GM18951 (cell line): ENCODE data around the gene EIF4G3.

Experiments used
- POLR2A ChIP-seq: IDR thresholded peaks from 4 replicates; pipeline ENCODE4 v1.6.1; 2011; ENCODE audit warnings: mild to moderate bottlenecking; ENCODE audit not compliant: insufficient read length, insufficient read depth; ENCODE audit errors: extremely low read depth
- in situ Hi-C: fragments of 300-500 bp; cut with MboI; formaldehyde crosslinking; loops from one replicate; pipeline ENCODE4 v1.12.0; 2022; ENCODE audit warnings: low sequenced_read_pairs, mixed read lengths, inconsistent platforms; ENCODE audit not compliant: unreplicated experiment

EIF4G3 gene

GRCh38 chr1:21121764-21122471 is 54.8 kb downstream of the EIF4G3 start:
- in situ Hi-C loops = no loop called here
- TF ChIP-seq POLR2A = no peak

- in situ Hi-C loops = no loop called here
- TF ChIP-seq POLR2A = no peak
These were observed 58.5 kb downstream of the EIF4G3 start for GRCh38 chr1:21118167-21118566.

GRCh38 chr1:21117597-21118001 is 59.1 kb downstream of the EIF4G3 start:
- in situ Hi-C loops = no loop called here

GRCh38 chr1:21117159-21117558 is 59.5 kb downstream of the EIF4G3 start:
- in situ Hi-C loops = no loop called here
- no peak for TF ChIP-seq POLR2A

More at GRCh38 chr1:21117597-21118001, 59.1 kb downstream of the EIF4G3 start:
- no peak for TF ChIP-seq POLR2A

GRCh38 chr1:21115098-21115760 is 61.5 kb downstream of the EIF4G3 start:
- no peak for TF ChIP-seq POLR2A

GRCh38 chr1:21114431-21114830 is 62.3 kb downstream of the EIF4G3 start:
- in situ Hi-C loops = no loop called here
- TF ChIP-seq POLR2A = no peak

More at GRCh38 chr1:21115098-21115760, 61.5 kb downstream of the EIF4G3 start:
- in situ Hi-C loops = no loop called here

- in situ Hi-C loops = no loop called here
- no peak for TF ChIP-seq POLR2A
These were observed 66.5 kb downstream of the EIF4G3 start for GRCh38 chr1:21110163-21110562.

GRCh38 chr1:21106709-21107108 is 70.0 kb downstream of the EIF4G3 start:
- TF ChIP-seq POLR2A = no peak
- in situ Hi-C loops = no loop called here

GRCh38 chr1:21106238-21106637 is 70.5 kb downstream of the EIF4G3 start:
- no peak for TF ChIP-seq POLR2A
- in situ Hi-C loops = no loop called here

GRCh38 chr1:21105807-21106206 is 70.9 kb downstream of the EIF4G3 start:
- no peak for TF ChIP-seq POLR2A
- in situ Hi-C loops = no loop called here

- in situ Hi-C loops = no loop called here
- no peak for TF ChIP-seq POLR2A
These were observed 72.0 kb downstream of the EIF4G3 start for GRCh38 chr1:21104683-21105082.

- in situ Hi-C loops = no loop called here
- TF ChIP-seq POLR2A = no peak
These were observed 76.2 kb downstream of the EIF4G3 start for GRCh38 chr1:21100481-21100921.

- in situ Hi-C loops = no loop called here
- no peak for TF ChIP-seq POLR2A
These were observed 76.9 kb downstream of the EIF4G3 start for GRCh38 chr1:21099869-21100131.
